CD4-positive, alpha-beta T cell treated with Interleukin-15 for 1 hour (primary cell): ENCODE measurements around the gene RNU6-9.

ENCODE experiments used
- DNase-seq: peaks from one replicate; pipeline ENCODE4 v3.0.0-alpha.2; 2020

RNU6-9 gene

DNA sequence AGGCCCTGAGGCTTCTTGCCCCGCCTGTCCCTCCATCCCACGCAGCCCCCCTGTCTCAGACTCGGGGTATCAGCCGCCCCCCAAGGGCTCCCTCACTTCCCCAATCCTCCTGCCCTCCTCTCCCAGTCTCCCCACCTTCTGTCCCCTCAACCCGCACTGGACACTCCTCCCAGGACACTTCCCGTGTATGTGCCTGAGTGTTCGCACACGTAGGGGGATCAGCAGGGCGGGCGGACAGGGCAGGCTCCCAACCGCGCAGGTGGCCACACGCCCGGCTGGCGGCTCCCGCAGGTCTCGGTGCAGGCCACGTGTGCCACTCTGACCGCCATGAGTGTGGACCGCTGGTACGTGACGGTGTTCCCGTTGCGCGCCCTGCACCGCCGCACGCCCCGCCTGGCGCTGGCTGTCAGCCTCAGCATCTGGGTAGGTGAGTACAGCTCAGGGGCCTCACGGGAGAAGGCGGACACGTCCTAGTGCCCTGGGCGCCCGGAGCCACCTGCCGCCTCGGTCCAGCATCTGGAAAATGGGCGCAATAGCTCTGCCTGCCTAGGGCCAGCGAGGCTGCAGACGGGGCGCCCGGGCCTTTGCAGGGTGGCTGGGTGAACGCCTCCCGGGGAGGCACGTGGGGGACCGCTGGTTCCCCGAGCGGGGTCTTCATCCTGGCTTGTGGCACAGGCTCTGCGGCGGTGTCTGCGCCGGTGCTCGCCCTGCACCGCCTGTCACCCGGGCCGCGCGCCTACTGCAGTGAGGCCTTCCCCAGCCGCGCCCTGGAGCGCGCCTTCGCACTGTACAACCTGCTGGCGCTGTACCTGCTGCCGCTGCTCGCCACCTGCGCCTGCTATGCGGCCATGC is 26.1 kb downstream of the RNU6-9 start:
- peak; percentile 41 for DNase-seq

DNA sequence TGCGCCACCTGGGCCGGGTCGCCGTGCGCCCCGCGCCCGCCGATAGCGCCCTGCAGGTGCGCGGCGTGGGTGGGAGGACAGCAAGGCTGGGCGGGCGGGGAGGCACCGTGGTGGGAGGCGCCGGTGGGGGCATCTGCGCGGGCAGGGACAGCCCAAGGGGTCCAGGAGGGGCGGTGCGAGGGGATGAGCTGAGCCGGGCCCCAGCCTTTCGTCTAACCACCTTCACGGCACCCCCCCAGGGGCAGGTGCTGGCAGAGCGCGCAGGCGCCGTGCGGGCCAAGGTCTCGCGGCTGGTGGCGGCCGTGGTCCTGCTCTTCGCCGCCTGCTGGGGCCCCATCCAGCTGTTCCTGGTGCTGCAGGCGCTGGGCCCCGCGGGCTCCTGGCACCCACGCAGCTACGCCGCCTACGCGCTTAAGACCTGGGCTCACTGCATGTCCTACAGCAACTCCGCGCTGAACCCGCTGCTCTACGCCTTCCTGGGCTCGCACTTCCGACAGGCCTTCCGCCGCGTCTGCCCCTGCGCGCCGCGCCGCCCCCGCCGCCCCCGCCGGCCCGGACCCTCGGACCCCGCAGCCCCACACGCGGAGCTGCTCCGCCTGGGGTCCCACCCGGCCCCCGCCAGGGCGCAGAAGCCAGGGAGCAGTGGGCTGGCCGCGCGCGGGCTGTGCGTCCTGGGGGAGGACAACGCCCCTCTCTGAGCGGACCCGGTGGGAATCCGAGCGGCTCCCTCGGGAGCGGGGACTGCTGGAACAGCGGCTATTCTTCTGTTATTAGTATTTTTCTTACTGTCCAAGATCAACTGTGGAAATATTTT is 27.0 kb downstream of the RNU6-9 start:
- peak; percentile 80 for DNase-seq

DNA sequence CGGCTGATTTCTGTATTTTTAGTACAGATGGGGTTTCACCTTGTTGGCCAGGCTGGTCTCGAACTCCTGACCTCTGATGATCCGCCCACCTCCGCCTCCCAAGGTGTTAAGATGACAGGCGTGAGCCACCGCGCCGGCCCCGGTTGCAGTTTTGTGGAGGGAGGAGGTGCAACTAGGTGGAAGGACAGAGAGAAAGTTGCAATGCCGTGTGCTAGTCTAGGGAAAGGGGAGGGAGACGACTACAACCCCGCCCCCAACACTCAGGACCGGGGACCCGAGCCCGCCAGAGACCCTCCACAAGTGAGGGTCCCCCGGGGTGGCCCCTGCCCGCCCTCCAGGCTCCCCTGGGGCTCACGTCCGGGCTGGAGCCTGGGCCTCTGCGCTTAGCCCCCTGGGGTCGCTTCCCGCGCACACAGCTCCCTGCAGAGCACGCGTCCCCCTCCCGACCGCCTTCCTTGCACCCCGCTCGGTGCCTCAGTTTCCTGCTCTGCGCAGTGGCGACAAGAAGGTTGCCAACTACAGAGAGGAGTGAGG is 31.3 kb downstream of the RNU6-9 start:
- DNase-seq = no peak

DNA sequence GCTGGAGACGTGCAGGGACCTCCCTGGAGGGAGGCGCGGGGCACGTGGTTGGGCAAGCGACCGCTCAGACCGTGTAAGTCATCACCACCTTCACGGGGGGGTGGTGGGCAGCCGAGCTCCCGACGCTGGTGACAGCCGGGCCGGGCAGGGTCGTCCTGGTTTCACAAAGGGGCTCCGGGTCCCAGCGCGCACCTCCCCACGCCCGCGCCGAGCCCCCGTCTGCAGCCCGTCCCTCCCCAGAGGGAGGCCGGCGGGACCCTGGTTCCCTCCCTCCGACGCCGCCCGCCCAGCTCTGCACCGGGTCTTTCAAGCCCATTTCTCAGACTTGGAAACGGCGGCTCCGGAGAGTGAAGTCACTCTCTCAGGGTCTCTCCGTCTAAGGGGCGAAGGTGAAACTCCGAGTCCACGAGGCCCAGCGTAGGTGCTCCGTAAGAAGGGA is 31.8 kb downstream of the RNU6-9 start:
- DNase-seq = peak; percentile 56

DNA sequence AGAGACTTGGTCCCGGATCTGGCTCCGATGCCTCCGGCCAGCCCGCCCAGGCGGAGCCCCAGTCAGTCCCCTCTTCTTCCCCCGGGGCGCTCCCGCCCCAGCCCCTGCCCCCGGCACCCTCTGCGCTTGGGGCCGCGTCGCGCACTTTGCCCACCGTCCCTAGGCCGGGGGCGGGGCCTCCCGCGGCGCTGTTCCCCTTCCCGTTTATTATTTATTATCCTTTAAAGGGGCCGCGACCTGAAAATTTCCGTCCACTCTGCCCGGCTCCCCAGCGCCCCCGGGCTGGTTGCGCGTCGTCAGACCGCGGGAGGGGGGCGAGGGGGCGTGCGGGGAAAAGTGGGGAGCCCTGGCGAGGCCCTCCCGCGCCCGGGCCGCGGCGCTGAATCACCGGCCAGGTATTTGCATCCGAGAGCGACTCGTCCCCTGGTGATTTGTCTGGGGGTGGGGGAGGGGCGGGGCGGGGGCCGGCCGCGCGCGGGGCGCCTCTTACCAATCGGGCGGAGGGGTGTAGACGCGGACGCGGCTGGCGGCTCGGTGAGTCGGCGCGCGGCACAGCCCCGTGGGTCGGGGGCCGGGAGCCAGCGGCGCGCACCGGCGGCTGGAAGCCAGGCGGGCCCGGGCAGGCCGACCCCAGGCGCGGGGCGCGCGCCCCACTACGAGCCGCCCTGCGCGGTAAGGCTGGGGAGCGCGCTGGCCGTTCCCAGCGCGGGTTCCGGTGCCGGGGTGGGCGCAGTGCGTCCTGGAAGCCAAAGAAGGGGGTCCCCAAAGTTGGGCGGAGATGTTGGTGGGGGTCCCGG is 32.4 kb downstream of the RNU6-9 start, which contains the start of gene ARID3A:
Gene ARID3A (plus strand): TSS at position 510 of the 797 bp plus-strand sequence. CDS start 3,494 bp downstream, outside the sequence.
- DNase-seq = peak; percentile 71

DNA sequence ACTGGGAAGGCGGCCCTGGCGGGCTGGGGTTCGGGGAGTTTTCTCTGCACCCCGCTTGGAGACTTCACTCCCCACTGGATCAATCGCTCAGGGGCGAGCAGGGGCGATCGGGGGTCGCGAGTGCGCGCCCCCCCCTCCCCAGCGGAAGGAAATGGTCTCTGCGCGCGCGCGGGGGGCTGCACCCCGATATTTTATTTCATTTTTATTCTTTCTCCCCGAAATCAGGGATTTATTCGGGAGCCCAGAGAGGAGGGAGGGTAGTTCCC is 33.0 kb downstream of the RNU6-9 start:
- no peak for DNase-seq

DNA sequence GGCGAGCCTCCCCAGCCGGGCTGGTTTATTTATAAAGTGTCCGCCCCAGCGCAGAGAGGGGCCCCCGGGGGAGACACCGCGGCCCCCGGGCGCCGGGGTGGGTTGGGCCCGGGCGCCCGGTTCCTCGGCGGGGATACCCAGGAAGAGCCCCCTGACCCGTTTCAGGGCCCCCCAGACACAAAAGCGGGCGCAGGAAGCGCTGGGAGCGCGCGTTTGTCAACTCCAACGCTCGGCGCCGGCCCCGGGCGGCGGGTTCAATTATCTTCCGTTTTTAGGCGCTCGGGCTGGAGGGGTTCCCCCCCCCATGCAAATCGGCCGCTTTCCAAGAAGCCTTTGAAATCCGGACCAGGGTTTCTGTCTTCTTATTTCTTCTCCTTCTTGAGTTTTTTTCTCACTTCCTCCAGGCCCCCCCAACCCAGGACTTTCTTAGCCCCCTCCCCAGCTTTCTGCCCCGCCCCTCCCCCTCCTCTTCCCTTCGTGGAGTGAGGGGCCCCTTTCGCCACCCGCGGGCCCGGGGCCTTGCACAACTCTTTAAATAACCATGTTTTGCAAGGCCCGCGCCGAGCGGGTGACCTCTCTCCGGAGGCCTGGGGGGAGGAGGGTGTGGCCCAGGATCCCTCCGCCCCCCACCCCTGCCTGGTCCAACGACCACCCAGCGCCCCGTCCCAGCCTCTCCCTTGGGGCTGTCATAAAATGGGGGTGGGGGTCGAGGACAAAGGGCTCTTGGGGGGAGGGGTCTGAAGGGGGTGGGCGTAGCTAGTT is 33.5 kb downstream of the RNU6-9 start:
- no peak for DNase-seq

DNA sequence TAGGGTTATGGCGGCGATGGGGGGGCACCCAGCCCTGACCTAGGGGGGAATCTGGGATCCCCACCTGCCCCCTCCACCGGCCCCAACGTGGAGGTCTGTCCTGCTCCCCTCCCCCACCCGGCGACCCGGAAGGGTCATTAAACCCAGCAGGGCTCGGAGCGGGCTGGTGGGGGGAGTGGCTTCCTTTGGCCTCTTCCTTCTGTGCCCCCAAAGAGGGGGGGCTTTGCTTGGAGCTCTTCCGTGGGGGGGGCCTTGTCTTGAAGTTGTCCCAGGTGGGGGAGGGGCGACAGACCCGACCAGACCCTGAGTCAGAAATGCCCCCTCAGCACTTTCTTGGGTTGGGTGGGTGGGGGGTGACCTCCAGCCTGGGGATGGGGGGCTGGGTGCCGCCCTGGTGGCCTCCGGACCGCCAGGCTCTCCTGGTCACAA is 34.1 kb downstream of the RNU6-9 start:
- DNase-seq = no peak

DNA sequence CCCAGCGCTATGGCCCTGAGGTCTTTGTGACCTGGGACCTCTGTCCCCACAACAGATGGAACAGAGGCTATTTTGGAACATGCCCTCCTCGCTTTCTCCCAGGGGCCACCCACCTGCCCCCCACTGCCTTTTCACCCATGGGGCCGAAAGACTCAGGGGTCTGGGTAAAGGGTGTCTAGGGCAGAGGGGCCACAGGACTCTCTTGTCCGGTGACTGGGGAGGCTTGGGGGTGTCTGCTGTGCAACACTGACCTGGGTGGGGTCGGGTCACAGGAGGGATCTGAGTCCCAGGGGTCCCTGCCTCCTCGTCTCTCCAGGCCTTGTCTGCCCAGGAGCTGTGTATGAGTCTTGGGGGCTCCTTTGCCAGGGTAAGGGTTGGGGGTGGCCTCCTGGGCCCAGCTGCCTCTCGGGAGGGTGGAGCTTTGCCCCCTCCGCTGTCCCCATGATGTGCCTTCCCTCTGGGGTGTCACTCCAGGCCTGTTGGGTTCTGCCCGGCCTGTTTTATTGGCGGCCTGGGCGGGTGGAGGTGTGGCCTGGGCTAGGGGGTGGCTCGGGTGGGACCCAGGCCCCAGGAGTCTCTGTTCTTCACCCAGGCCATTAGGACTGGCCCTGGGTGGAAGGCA is 34.6 kb downstream of the RNU6-9 start:
- no peak for DNase-seq

DNA sequence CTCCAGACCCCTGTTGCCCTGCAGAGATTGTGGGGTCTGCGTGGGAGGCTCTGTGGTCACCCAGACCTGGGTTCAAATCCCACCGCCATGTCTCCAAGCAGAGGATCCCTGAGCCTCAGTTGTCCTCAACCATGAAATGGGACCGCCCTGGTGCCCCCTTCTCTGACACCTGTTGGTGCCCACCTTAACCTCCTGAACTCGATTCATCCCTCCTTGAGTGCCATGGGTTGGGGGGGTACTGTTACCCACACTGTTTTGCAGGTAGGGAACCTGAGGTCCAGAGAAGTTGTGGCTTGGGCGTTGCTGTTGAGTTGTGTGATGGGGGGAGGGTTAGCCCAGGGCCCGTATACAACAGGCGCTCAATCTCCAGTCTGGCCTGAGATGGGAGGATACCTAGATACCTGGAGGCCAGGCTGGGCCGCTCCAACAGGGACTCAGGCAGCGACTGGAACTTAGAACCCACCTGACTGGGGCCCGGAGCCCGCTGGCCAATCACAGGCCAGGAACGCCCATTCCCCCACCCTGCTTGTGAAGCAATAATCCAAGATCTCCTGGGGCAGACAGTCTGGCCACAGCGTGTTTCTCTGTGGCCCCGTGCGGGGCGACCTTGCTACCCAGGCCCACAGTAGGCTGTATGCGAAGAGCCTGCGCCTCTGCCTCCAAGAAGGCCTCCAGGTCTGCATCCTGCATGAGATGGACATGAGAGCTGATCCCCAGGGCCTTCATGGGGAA is 35.4 kb downstream of the RNU6-9 start:
- no peak for DNase-seq

DNA sequence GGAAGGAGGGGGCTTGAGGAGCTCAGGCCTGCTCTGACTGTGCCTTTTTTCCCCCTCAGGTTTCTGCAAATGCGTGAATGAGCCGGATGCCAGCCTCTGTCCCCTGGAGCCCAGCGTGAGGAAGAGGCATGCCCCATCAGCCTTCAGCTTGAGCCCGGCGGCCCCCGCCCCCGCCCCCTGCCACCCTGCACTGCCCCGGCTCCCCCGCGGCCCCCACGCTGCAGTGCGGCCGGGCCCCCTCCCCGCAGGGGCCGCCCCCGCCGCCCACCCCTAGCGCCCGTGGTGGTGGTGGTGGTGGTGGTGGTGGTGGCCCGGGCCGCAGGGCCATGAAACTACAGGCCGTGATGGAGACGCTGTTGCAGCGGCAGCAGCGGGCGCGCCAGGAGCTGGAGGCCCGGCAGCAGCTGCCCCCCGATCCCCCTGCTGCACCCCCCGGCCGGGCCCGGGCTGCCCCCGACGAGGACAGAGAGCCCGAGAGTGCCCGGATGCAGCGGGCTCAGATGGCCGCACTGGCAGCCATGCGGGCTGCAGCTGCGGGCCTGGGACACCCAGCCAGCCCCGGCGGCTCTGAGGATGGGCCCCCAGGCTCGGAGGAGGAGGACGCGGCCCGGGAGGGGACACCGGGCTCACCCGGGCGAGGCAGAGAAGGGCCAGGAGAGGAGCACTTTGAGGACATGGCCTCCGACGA is 36.1 kb downstream of the RNU6-9 start:
- no peak for DNase-seq

DNA sequence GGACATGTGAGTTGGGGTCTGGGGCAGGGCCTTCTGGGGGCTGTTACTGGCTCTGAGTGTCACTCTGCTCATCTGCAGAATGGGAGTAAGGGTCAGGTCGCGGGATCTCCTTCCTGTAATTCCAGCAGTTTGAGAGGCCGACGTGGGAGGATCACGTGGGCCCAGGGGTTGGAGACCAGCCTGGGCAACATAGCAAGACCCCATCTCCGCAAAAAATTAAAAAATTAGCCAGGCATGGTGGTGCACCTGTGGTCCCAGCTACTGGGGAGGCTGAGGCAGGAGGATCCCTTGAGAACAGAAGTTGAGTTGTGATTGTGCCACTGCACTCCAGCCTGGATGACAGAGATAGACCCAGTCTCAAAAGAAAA is 36.6 kb downstream of the RNU6-9 start:
- DNase-seq = no peak

DNA sequence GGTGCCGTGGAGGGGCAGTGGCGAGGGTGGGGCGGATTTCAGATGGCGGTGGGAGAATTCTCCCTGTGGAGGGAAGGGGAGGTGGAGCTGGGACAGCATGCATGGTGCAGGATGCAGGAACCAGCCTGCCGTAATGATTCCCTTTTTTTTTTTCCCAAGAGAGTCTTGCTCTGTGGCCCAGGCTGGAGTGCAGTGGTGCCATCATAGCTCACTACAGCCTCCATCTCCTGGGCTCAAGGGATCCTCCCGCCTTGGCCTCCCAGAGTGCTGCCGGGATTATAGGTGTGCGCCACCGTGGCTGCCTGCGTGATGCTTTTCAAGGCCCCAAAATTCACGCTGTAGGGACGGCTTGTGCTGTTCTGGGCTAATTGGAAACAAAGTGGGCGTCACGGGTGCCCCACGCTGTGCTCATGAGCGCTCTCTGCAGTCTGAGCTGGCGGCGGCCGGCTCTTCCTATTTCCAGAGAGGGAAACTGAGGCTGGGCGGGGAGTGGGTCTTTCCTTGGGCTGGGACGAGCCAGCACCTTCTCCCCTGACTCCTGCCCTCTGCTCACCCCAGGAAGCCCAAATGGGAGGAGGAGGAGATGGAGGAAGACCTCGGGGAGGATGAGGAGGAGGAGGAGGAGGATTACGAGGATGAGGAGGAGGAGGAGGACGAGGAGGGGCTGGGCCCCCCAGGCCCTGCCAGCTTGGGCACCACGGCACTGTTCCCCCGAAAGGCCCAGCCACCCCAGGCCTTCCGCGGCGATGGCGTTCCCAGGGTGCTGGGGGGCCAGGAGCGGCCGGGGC is 38.8 kb downstream of the RNU6-9 start:
- no peak for DNase-seq

DNA sequence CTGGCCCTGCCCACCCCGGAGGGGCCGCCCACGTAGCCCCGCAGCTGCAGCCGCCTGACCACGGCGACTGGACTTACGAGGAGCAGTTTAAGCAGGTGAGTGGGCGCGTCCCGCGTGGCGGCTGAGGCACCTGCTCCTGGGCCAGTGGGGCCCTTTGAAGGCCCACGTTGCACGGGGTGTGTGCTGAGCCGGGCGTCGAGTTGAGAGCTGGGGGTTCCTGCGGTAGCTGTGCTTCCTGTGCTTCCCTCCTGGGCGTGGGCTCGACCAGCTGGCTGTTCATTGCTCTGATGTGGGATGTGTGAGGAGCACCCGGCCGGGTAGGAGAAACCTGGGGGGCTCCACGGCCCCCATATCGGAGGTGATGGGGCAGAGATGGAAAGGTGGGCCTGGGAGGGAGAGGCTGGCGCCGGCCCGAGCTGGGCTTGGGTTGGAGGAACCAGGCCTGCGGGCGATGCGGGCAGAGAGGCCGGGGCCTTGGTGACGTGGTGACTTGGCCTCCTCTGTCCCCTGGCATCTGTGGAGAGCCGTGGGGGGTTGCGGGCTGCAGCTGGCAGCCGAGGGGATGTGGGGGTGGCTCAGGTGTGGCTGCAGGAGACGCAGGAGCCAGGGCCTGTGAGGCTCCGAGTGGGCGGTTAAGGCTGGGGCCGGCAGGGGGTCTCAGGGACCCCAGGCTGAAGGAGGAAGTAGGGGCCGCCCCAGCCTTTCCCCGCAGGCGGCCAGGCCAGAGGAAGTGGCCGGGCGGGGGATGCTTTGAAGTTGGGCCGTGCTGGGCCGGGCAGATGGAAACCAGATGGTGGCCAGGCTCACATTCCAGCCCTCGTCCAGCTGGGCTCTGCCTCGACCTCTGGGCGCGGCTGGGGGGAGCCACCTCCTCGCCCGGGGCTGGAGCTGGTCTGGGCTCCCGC is 39.6 kb downstream of the RNU6-9 start:
- no peak for DNase-seq

DNA sequence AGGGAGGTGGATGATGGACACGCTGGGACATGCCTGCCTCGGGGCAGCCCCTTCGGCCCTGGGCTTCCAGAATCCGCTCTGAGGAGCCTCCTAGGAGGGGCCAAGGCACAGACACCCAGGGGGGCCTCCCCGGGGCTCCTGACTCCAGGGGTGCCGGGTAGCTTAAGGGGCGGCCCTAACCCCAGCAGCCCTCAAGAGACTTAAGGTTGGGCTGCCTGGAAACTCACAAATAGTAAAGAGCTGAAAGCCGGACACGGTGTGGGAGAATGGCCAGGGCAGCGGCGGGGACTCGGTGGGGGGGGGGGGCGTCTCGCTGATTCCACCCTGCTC is 40.2 kb downstream of the RNU6-9 start:
- no peak for DNase-seq

DNA sequence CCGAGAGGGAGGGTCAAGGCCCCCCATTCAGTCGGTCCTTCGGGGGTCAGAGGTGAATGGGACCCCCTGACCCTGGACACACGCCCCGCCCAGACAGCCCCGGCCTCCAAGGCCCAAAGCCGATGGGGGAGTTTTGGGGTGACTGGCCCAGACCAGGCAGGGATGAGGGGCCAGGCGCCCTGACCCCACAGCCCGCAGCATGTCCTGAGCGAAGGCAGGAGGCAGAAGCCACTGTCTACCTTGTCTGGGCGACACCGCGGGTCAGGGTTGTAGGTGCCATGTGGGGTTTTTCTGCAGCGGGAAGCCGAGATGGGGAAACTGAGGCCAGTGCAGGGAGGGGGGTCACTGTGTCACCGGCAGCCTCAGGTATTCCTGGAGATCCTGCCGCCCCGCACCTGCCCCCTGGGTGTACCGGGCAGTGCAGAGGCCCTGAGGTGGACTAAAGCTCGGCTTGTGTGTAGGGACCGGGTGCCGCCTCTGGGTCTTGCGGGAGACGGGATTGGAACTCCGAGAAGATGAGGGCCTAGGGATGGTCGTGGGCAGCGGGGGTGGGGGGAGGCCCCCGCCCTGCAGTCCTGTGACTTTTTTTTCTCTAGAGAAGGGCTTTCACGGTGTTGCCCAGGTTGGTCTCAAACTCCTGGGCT is 41.0 kb downstream of the RNU6-9 start:
- no peak for DNase-seq

DNA sequence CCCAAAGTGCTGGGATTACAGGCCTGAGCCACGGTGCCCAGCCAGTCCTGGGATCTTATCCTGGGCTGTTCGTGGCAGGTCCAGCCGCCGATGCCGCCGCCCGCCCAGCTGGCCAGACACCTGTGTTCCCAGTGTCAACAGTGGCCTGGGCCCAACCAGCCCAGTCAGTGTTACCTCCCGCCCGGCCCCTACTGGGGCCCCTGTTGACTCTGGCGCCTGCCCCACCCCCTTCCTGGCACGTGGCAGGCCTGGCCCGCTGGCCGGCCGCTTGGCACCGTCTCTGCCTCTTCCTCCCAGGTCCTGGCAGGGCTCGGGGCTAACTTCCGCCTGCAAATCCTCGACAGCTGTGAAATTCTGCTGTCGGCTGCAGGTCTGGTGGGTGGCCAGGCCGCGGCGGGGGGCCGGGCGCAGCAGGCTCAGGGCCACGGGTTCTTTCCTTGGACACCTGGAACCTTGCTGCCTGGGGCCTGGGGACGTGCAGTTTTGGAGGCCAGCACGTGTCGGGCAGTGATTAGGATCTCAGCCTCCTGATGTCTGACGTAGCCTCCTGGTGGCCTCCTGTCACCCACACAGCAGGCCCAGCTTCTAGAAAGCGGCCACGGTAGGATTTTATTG is 41.7 kb downstream of the RNU6-9 start:
- DNase-seq = peak; percentile 52

DNA sequence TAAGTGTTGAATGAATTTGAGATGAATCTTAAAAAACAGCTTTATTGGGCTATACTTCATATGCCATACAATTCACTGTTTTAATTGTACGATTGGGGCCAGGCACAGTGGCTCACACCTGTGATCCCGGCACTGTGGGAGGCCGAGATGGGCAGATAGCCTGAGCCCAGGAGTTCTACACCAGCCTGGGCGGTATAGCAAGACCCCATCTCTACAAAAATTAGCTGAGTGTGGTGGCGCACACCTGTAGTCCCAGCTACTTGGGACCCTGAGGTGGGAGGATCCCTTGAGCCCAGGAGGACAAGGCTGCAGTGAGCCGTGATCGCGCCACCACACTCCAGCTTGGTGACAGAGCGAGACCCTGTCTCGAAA is 42.9 kb downstream of the RNU6-9 start:
- DNase-seq = no peak
